ENCODE data around the gene SQOR. TPM values are rescaled to one million over a fixed set of nuclear protein-coding genes. Genes with fewer than 3 reads are reported as not detected.
A peak's percentile ranks its signal among the peaks of the same experiment; 100 is the strongest.

The SQOR gene
- total and polyA plus RNA-seq, 2 experiments from 2014 or later = 19.7 to 21.9 TPM

DNA sequence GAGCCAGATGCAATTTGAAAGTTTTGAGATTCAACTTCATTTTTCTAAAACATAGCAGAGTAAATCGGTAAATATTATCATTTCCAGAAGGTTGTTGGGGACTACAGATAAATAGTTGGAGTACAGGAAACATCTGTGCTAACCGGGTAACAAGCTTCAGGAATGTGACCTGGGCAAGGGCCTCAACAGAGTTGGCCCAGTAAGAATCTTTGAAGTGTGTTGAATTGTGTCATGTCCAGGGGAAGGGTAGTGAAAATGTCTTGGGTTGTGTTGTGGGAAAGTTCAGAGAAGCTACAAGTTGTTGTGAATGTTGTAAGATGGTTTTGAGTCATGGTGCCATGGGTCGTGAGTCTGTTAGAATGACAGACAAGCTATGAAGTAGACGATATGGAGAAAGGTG, 35.7 kb downstream of the SQOR start:
- 0 out of 2 replicates have a peak overlapping the region, but pooled peaks have one; percentile 21 for H2AFZ ChIP-seq
- no peaks in the 10 kb centered on the region for H3K27me3 ChIP-seq (replicated peaks; ENCODE audit: insufficient read depth)
- H3F3A ChIP-seq (ENCODE audit: insufficient read depth) = 0 out of 2 replicates have a peak, but pooled peaks cover 6% of the 10 kb centered on the region
- no peaks in the 10 kb centered on the region for H4K20me1 ChIP-seq (ENCODE audit: insufficient read depth)
- TF ChIP-seq EZH2 (IDR thresholded peaks at IDR 0.05; ENCODE audit: insufficient read depth, poor library complexity, severe bottlenecking) (no peak), EZH2phosphoT487 (IDR thresholded peaks at IDR 0.05; ENCODE audit: insufficient read depth, low read depth) (no peak)
- WGBS, 2 experiments (ENCODE audit: low coverage in 1 of 2, low lambda C conversion rate in 2 of 2, missing lambda C conversion rate in 2 of 2) = 14 to 20% methylated on average over 4 of the region's 4 CpGs
- H3K36me3 ChIP-seq (ENCODE audit: low read depth) = no peaks in the 10 kb centered on the region
- in situ Hi-C loops (cut with MboI) = no loop called here
- no peaks in the 10 kb centered on the region for H3K9me3 ChIP-seq (ENCODE audit: low read depth)
- no peaks in the 10 kb centered on the region for H3K9me2 ChIP-seq (ENCODE audit: insufficient read depth)
- no peak overlapping the region for H3K27ac ChIP-seq
- H3K4me3 ChIP-seq = no peak overlapping the region
- DNase-seq = peak; percentile 7
- no peaks in the 10 kb centered on the region for H3K79me2 ChIP-seq (ENCODE audit: insufficient read depth)
- H3K9ac ChIP-seq = no peak overlapping the region
- peaks cover 6% of the 10 kb centered on the region; the same call in 1 of the 2 replicates for H3K4me1 ChIP-seq (ENCODE audit: insufficient read depth)
- H3K4me2 ChIP-seq (ENCODE audit: unreplicated experiment) = no peak overlapping the region

GRCh38 chr15:45674677-45675076, 39.8 kb downstream of the SQOR start:
- Histone ChIP-seq H3K9me3 (ENCODE audit: low read depth) (no peaks in the 10 kb centered on the region), H3K27me3 (replicated peaks; ENCODE audit: insufficient read depth) (no peaks in the 10 kb centered on the region), H3K4me2 (ENCODE audit: unreplicated experiment) (no peak overlapping the region), H3K9me2 (ENCODE audit: insufficient read depth) (no peaks in the 10 kb centered on the region), H3K79me2 (ENCODE audit: insufficient read depth) (no peaks in the 10 kb centered on the region), H3K4me1 (ENCODE audit: insufficient read depth) (peaks cover 6% of the 10 kb centered on the region; the same call in 1 of the 2 replicates), H2AFZ (no peak overlapping the region), H3K9ac (no peak overlapping the region), H4K20me1 (ENCODE audit: insufficient read depth) (no peaks in the 10 kb centered on the region), H3F3A (ENCODE audit: insufficient read depth) (0 out of 2 replicates have a peak, but pooled peaks cover 6% of the 10 kb centered on the region), H3K36me3 (ENCODE audit: low read depth) (no peaks in the 10 kb centered on the region), H3K4me3 (no peak overlapping the region), H3K27ac (no peak overlapping the region)
- WGBS, 2 experiments (ENCODE audit: low coverage in 1 of 2, low lambda C conversion rate in 2 of 2, missing lambda C conversion rate in 2 of 2) = 64 to 66% methylated on average over 3 of the region's 3 CpGs
- in situ Hi-C loops (cut with MboI) = no loop called here
- no peak for DNase-seq
- no peak for TF ChIP-seq EZH2 (IDR thresholded peaks at IDR 0.05; ENCODE audit: insufficient read depth, poor library complexity, severe bottlenecking)
- no peak for TF ChIP-seq EZH2phosphoT487 (IDR thresholded peaks at IDR 0.05; ENCODE audit: insufficient read depth, low read depth)

GRCh38 chr15:45677797-45678196, 43.0 kb downstream of the SQOR start:
- no peak overlapping the region for H3K27ac ChIP-seq
- H3K9ac ChIP-seq = no peak overlapping the region
- no peaks in the 10 kb centered on the region for H3K27me3 ChIP-seq (replicated peaks; ENCODE audit: insufficient read depth)
- no peak overlapping the region for H3K4me2 ChIP-seq (ENCODE audit: unreplicated experiment)
- H3K9me3 ChIP-seq (ENCODE audit: low read depth) = no peaks in the 10 kb centered on the region
- WGBS, 2 experiments (ENCODE audit: low coverage in 1 of 2, low lambda C conversion rate in 2 of 2, missing lambda C conversion rate in 2 of 2) = 95 to 97% methylated on average over 7 of the region's 7 CpGs
- H3K79me2 ChIP-seq (ENCODE audit: insufficient read depth) = no peaks in the 10 kb centered on the region
- H3F3A ChIP-seq (ENCODE audit: insufficient read depth) = no peaks in the 10 kb centered on the region
- DNase-seq = no peak
- in situ Hi-C loops (cut with MboI) = no loop called here
- no peak overlapping the region for H3K4me3 ChIP-seq
- TF ChIP-seq EZH2 (IDR thresholded peaks at IDR 0.05; ENCODE audit: insufficient read depth, poor library complexity, severe bottlenecking) (no peak), EZH2phosphoT487 (IDR thresholded peaks at IDR 0.05; ENCODE audit: insufficient read depth, low read depth) (no peak)
- H3K9me2 ChIP-seq (ENCODE audit: insufficient read depth) = no peaks in the 10 kb centered on the region
- H3K4me1 ChIP-seq (ENCODE audit: insufficient read depth) = no peaks in the 10 kb centered on the region
- H4K20me1 ChIP-seq (ENCODE audit: insufficient read depth) = no peaks in the 10 kb centered on the region
- H3K36me3 ChIP-seq (ENCODE audit: low read depth) = no peaks in the 10 kb centered on the region
- no peak overlapping the region for H2AFZ ChIP-seq

DNA sequence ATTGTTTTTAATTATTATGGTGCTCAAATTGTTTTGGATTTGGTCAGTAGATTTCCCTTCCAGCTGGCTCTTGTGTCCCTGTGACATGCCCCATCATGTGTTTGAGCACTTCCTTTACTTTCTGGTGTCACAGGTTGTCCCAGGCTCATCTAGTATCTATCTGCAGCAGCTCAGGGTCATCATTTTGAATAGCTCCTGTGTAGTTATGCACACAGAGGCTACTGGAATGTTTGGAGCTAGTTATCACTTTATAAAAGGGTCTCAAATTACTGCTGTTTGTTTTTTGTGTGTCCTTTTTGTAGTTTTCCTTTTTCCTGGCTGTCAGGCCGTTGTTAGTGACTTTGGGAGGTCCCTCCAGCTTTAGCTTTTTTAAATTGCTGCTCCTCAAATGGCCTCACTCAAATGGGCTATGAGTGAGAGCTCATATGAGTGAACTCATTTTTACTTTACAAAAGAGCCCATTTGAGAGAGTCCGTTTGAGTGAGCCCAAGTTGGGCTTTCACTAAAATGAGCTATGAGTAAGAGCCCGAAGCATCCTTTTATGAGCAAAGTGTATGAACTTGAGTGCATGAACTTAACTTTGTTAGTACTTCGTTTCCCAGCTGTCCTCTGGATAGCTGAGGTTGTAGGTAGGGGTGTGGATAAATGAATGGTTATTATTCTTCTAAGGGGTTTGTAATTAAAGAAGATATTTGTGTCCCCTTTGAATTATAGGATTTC, 43.8 kb downstream of the SQOR start:
- H3K27ac ChIP-seq = no peak overlapping the region
- TF ChIP-seq EZH2 (IDR thresholded peaks at IDR 0.05; ENCODE audit: insufficient read depth, poor library complexity, severe bottlenecking) (no peak), EZH2phosphoT487 (IDR thresholded peaks at IDR 0.05; ENCODE audit: insufficient read depth, low read depth) (no peak)

More for the DNA sequence above, 43.8 kb downstream of the SQOR start:
- in situ Hi-C loops (cut with MboI) = no loop called here
- DNase-seq = no peak
- 89 to 90% methylated on average over 4 of the region's 4 CpGs for WGBS, 2 experiments (ENCODE audit: low coverage in 1 of 2, low lambda C conversion rate in 2 of 2, missing lambda C conversion rate in 2 of 2)
- Histone ChIP-seq H3K4me1 (ENCODE audit: insufficient read depth) (no peaks in the 10 kb centered on the region), H3K36me3 (ENCODE audit: low read depth) (no peaks in the 10 kb centered on the region), H3K9ac (no peak overlapping the region), H3K9me3 (ENCODE audit: low read depth) (no peaks in the 10 kb centered on the region), H3F3A (ENCODE audit: insufficient read depth) (no peaks in the 10 kb centered on the region), H3K4me3 (no peak overlapping the region), H3K79me2 (ENCODE audit: insufficient read depth) (no peaks in the 10 kb centered on the region), H3K27me3 (replicated peaks; ENCODE audit: insufficient read depth) (no peaks in the 10 kb centered on the region), H4K20me1 (ENCODE audit: insufficient read depth) (no peaks in the 10 kb centered on the region), H2AFZ (no peak overlapping the region), H3K4me2 (ENCODE audit: unreplicated experiment) (no peak overlapping the region), H3K9me2 (ENCODE audit: insufficient read depth) (no peaks in the 10 kb centered on the region)

Data from GM23248 (cell line).